HUES6 (cell line): ENCODE results near the gene KCNJ1.

ENCODE experiments used
- H3K27ac ChIP-seq: 2 replicates; pipeline ENCODE4 v1.7.0; 2013; ENCODE audit warnings: low read depth, mild to moderate bottlenecking, low read length, inconsistent platforms
- H3K27me3 ChIP-seq: 2 replicates; pipeline ENCODE4 v1.6.1; 2013; ENCODE audit warnings: low read length; ENCODE audit not compliant: control insufficient read depth, insufficient read depth
- H3K36me3 ChIP-seq: 2 replicates; pipeline ENCODE4 v1.6.1; 2013; ENCODE audit warnings: low read length; ENCODE audit not compliant: control insufficient read depth, insufficient read depth
- H3K4me1 ChIP-seq: 2 replicates; pipeline ENCODE4 v1.6.1; 2013; ENCODE audit warnings: low read length; ENCODE audit not compliant: control insufficient read depth, insufficient read depth
- H3K4me3 ChIP-seq: 2 replicates; pipeline ENCODE4 v1.5.1; 2013; ENCODE audit warnings: low read depth, low read length
- H3K9ac ChIP-seq: one replicate; pipeline ENCODE4 v1.6.1; 2013; ENCODE audit warnings: mild to moderate bottlenecking, low read length
- H3K9me3 ChIP-seq: 2 replicates; pipeline ENCODE4 v1.6.1; 2013; ENCODE audit warnings: low read depth, low read length; ENCODE audit not compliant: control insufficient read depth, insufficient read depth

The KCNJ1 gene

DNA sequence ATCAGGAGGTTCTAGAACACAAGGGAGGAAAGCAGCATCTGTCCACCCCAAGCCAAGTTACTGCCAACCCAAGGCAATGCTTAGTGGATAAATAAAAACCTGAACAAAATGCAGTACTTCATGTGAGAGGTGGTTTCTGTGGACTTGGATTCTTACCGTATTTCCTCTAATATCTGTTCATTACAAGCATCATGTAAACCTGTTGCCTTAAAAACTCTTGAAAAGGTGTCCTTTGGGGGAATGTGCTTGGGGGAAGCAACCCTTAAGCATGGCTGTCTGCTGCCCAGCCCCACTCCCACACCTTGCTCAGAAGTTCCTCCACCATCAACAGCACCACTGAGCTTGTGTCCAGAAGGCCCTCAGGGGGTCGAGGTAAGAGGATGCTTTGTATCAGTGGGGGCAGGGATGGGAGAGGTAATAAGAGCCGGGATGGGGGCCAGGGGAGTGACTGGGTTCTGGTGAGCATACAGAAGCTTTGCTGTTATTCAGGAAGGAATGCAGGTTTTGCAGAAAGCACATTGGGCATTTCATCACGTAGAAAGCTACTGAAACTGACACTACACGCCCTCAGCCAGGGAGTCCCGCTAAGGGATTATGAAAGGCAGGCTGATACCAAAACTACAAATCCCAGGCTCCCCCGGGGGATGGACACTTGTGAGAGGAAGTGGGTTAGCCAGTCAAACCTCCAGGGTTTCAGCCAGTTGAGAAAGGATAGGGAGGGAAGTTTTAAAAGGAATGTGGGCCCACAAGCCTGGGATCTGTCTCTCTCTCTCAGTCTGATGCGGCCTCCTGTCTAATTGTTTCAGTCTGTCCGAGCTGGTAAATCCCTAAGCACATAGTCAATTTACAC lies 52.0 kb downstream of the KCNJ1 start:
- Histone ChIP-seq H3K4me1 (peaks cover 13% of the 10 kb centered on the region), H3K9me3 (no peaks in the 10 kb centered on the region), H3K36me3 (no peaks in the 10 kb centered on the region), H3K9ac (no peak overlapping the region), H3K27ac (no peak overlapping the region), H3K4me3 (peak overlapping the region; percentile 37), H3K27me3 (no peaks in the 10 kb centered on the region)

DNA sequence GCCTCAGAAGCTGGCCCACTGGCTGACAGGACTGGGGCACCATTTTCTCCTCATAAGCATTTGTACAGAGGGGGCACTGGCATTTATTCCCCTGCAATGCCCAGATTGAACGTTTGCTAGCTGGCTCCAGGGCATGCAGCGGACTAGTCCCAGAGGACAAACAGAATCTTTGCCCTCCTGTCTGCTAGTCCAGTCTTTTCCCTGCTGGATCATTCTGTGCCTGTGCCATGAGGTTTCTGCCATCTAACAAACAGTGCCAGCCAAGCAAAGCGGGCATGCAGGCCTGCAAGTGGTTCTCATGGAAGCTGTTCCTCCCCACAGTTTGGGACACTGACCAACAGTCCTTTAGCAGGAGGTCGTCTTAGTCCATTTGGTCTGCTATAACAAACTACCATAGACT lies 53.4 kb downstream of the KCNJ1 start:
- Histone ChIP-seq H3K9me3 (no peaks in the 10 kb centered on the region), H3K9ac (no peak overlapping the region), H3K27me3 (no peaks in the 10 kb centered on the region), H3K4me3 (no peak overlapping the region), H3K36me3 (no peaks in the 10 kb centered on the region), H3K4me1 (peaks cover 9% of the 10 kb centered on the region), H3K27ac (no peak overlapping the region)

DNA sequence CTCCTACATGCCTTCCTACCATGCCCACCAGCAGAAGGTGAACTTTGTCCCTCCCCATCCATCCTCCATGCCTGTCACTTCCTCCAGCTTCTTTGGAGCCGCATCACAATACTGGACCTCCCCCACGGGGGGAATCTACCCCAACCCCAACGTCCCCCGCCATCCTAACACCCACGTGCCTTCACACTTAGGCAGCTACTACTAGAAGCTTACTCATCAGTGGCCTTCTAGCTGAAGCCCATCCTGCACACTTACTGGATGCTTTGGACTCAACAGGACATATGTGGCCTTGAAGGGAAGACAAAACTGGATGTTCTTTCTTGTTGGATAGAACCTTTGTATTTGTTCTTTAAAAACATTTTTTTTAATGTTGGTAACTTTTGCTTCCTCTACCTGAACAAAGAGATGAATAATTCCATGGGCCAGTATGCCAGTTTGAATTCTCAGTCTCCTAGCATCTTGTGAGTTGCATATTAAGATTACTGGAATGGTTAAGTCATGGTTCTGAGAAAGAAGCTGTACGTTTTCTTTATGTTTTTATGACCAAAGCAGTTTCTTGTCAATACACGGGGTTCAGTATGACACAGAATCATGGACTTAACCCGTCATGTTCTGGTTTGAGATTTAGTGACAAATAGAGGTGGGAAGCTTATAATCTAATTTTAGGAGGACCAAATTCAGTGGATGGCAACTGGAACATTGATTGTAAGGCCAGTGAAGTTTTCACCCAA lies 56.1 kb downstream of the KCNJ1 start:
- Histone ChIP-seq H3K9me3 (no peaks in the 10 kb centered on the region), H3K4me3 (no peak overlapping the region), H3K4me1 (peaks cover 9% of the 10 kb centered on the region), H3K27me3 (no peaks in the 10 kb centered on the region), H3K36me3 (no peaks in the 10 kb centered on the region), H3K9ac (no peak overlapping the region), H3K27ac (no peak overlapping the region)

DNA sequence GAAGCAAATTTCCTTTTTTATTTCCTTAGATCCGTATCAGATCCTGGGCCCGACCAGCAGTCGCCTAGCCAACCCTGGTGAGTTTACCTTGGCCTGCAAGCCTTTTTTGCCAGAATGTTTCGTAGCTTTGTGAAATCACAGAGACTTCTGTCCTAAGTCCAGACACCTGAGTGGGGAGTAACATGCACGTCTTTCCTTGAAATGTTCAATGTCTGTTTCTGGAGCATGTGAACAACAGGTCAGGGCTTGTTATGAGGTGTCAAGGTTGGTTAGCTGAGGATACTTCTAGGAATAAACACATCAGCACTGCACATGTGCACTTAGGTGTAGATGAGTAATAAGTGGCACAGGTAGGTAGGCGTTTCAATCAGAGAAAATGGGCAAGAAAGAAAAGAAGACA lies 58.0 kb downstream of the KCNJ1 start:
- Histone ChIP-seq H3K27ac (no peak overlapping the region), H3K9me3 (no peaks in the 10 kb centered on the region), H3K36me3 (no peaks in the 10 kb centered on the region), H3K4me1 (no peaks in the 10 kb centered on the region), H3K4me3 (no peak overlapping the region), H3K9ac (no peak overlapping the region), H3K27me3 (no peaks in the 10 kb centered on the region)

DNA sequence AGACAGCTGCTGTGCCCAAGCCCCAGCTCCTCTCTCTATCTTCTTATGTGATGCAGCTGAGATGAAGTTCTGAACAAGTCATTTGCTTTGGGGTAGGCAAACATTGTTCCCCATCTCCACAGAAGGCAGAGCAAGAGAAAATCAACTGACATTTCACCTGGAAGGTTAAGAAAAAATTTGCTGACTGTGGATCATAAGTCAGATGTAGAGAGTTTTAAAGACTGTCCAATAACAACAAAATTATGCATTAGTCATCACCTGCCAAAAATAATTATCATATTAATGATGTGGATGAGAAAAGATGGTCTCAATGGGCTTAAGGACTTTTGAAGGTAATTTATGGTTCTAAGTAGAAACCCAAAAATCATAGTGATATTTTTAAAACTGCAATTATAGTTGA lies 59.2 kb downstream of the KCNJ1 start:
- no peaks in the 10 kb centered on the region for H3K4me1 ChIP-seq
- no peaks in the 10 kb centered on the region for H3K9me3 ChIP-seq
- H3K9ac ChIP-seq, result no peak overlapping the region
- no peaks in the 10 kb centered on the region for H3K36me3 ChIP-seq
- no peak overlapping the region for H3K27ac ChIP-seq
- H3K4me3 ChIP-seq, result no peak overlapping the region
- no peaks in the 10 kb centered on the region for H3K27me3 ChIP-seq

DNA sequence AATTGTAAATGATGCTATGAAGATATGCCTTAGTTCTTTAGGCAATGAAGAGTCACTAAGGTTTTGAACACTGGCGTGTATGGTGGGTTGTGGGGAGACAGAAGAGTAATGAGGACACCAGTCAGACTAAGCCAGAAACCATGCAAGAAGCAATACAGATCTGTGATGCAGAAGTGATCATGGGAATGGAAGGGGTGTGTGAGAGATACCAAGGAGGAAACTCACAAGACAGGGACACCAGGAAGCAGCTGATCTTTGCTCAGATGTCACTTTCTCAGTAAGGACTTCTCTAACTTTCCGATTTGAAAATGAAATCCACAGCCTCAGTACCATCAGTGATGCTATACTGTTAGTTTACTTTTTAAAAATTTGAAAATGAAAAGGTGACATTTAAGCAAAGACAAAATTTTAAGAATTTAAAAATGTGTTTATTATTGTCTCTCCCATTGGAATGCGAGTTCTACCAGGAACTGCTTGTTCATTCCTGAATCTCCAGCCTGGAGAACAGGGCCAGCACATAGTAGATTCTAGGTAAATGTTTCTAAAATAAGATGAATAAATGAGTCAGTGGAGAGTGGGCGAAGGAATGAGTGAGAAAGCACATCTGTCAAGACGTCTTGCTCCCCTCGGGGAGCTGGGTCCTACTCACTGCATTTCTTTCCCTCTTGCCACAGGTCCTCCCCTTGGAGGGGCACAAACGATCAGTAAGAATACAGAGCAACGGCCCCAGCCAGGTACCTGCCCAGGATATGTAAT lies 60.4 kb downstream of the KCNJ1 start:
- H3K9me3 ChIP-seq, result no peaks in the 10 kb centered on the region
- H3K9ac ChIP-seq, result no peak overlapping the region
- no peaks in the 10 kb centered on the region for H3K36me3 ChIP-seq
- no peaks in the 10 kb centered on the region for H3K27me3 ChIP-seq
- H3K27ac ChIP-seq, result no peak overlapping the region
- H3K4me3 ChIP-seq, result no peak overlapping the region
- no peaks in the 10 kb centered on the region for H3K4me1 ChIP-seq

DNA sequence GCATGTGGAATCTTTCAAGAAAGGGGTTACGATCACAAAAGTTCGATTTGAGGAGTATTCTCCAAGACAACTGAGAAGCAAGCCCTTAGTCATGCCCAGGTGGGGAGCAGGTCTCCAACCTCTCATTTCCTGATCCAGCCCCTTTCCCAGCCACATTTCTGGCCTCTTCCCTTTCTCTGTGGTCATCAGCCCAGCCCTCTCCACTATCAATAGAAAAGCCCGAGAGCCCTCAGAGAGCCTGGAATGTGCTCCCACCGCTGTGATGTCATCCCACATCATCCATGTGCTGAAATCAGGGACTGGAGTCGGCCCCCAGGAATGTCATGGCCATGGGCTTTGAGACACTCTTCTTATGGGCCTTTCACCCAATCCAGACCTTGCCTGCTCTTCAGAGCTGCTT lies 62.6 kb downstream of the KCNJ1 start:
- H3K36me3 ChIP-seq, result no peaks in the 10 kb centered on the region
- no peaks in the 10 kb centered on the region for H3K4me1 ChIP-seq
- H3K27ac ChIP-seq, result no peak overlapping the region
- no peak overlapping the region for H3K9ac ChIP-seq
- no peak overlapping the region for H3K4me3 ChIP-seq
- H3K27me3 ChIP-seq, result no peaks in the 10 kb centered on the region
- no peaks in the 10 kb centered on the region for H3K9me3 ChIP-seq

DNA sequence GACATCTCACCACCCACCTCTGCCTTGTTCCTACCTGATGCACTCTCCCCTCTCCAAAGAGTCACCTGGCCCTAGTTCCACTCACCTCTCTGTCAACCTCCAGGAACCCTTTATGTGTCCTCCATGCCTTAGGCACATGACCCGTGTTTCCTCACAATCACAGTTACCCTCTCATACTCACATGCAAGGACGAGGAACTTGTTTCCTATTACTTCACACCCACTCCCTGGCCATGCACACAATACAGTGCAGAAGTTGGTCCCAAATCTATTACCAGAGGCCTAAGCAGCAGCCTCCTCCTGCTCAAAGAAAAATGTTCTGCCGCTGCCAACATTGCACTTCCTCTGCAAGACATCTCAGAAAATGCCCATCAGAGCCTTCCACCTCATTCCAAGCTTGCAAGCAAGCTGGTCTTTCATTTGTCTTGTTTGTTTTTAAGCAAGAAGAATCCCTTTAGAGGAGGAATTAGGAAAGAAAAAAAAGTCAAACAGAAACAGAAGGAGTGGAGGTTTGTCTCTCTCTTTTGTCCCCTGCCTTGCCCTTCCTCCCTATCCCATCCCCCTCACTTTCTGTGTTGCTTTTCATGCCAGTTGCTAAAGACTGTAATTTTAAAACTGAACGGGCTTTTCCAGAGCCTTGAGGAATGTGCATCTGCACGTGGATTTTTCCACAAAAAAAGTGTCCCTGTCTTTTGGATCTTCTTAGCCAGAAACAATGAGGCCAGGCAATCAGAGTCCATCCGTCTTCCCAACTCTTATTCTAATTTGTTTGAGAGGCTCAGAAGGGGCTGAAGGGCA lies 63.4 kb downstream of the KCNJ1 start:
- no peaks in the 10 kb centered on the region for H3K4me1 ChIP-seq
- H3K36me3 ChIP-seq, result no peaks in the 10 kb centered on the region
- no peak overlapping the region for H3K4me3 ChIP-seq
- H3K27ac ChIP-seq, result no peak overlapping the region
- H3K27me3 ChIP-seq, result no peaks in the 10 kb centered on the region
- no peak overlapping the region for H3K9ac ChIP-seq
- H3K9me3 ChIP-seq, result no peaks in the 10 kb centered on the region

DNA sequence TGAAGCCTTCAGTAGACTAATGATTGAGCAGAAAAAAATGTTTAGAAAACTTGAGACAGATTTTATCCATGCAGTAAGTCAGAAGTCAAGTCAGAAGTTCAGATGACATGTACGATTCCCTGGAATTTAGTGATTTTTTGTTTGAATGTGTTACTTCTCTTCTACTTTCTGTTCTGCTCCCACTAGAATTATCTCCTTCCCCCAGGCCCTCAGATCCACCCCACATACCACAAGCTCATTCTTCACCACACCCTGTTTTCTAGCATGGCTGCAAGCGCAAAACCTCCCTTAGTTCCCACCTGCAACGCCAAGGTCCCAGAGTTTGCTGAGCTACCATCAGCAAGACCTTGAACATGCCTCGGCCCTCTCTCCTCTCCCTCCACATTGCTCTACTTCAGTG lies 64.1 kb downstream of the KCNJ1 start:
- no peaks in the 10 kb centered on the region for H3K9me3 ChIP-seq
- H3K27ac ChIP-seq, result no peak overlapping the region
- H3K9ac ChIP-seq, result no peak overlapping the region
- H3K36me3 ChIP-seq, result no peaks in the 10 kb centered on the region
- no peaks in the 10 kb centered on the region for H3K27me3 ChIP-seq
- no peak overlapping the region for H3K4me3 ChIP-seq
- no peaks in the 10 kb centered on the region for H3K4me1 ChIP-seq

DNA sequence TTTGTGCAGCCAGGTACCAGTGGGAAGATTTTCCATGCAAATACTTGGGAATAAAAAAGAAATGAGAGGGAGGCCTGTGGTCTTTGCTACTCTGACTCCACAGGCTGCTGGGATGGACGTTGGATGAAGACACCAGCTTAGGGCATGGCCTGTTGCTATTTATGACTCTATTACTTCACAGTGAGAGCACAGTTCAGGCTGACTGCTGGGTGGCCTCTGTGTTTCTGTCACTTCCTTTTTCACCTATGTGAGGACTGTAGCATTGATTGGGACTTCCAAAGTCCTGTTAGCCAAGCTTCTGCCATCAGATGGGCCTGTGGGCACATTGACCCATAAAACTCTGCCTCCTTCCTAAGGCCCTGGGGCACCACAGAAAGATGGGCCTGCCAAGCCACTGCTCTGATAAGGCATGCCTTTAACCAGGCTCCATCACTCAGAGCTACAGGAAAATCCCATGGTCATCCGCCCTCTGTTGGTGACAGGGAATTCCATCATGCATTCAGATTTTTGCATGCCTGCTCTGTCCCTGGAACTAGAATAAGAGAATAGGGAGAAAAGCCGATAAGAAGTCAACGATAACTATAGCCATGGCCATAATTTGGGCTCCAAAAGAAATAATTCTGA lies 64.6 kb downstream of the KCNJ1 start:
- Histone ChIP-seq H3K27me3 (no peaks in the 10 kb centered on the region), H3K27ac (no peak overlapping the region), H3K36me3 (no peaks in the 10 kb centered on the region), H3K9me3 (no peaks in the 10 kb centered on the region), H3K4me3 (no peak overlapping the region), H3K9ac (no peak overlapping the region), H3K4me1 (no peaks in the 10 kb centered on the region)
